GM21390 (cell line): ENCODE measurements around the gene NXPE4.
"Not testable (repeated sequence)": the region's sequence is repeated elsewhere in the genome, so short reads cannot be mapped to it uniquely, and the experiment has no call there.

Source experiments
- ATAC-seq: cut with Tn5 transposase; IDR thresholded peaks from one replicate; pipeline ENCODE4 v1.9.1; 2021; ENCODE audit not compliant: unreplicated experiment

The NXPE4 gene

GRCh38 chr11:114595571-114595970 is at the start of gene NXPE4:
NXPE4 (minus strand) TSS chr11:114595786; CDS start chr11:114594759, 1,027 bp downstream.
- ATAC-seq = no peak

GRCh38 chr11:114639440-114639839 is 43.9 kb upstream of the NXPE4 start:
- not testable (repeated sequence) for ATAC-seq

GRCh38 chr11:114631445-114631965 is 35.9 kb upstream of the NXPE4 start:
- ATAC-seq = not testable (repeated sequence)

- no peak for ATAC-seq
Observed at GRCh38 chr11:114625294-114625693, 29.7 kb upstream of the NXPE4 start.

GRCh38 chr11:114624455-114625207 is 29.0 kb upstream of the NXPE4 start:
- no peak for ATAC-seq

- no peak for ATAC-seq
Observed at GRCh38 chr11:114623720-114624119, 28.1 kb upstream of the NXPE4 start.

- ATAC-seq = no peak
Observed at GRCh38 chr11:114622858-114623257, 27.3 kb upstream of the NXPE4 start.

- ATAC-seq = no peak
Observed at GRCh38 chr11:114621950-114622809, 26.6 kb upstream of the NXPE4 start.

- no peak for ATAC-seq
Observed at GRCh38 chr11:114621072-114621471, 25.5 kb upstream of the NXPE4 start.

GRCh38 chr11:114619659-114620173 is 24.1 kb upstream of the NXPE4 start:
- ATAC-seq = no peak

GRCh38 chr11:114618139-114618538 is 22.6 kb upstream of the NXPE4 start:
- no peak for ATAC-seq

- no peak for ATAC-seq
Observed at GRCh38 chr11:114617157-114618124, 21.9 kb upstream of the NXPE4 start.

- ATAC-seq = no peak
Observed at GRCh38 chr11:114616516-114616915, 20.9 kb upstream of the NXPE4 start.

GRCh38 chr11:114615448-114616361 is 20.1 kb upstream of the NXPE4 start:
- ATAC-seq = no peak

- no peak for ATAC-seq
Observed at GRCh38 chr11:114614127-114614720, 18.6 kb upstream of the NXPE4 start.

GRCh38 chr11:114613094-114613493 is 17.5 kb upstream of the NXPE4 start:
- ATAC-seq = not testable (repeated sequence)

- ATAC-seq = no peak
Observed at GRCh38 chr11:114612686-114613085, 17.1 kb upstream of the NXPE4 start.

- ATAC-seq = not testable (repeated sequence)
Observed at GRCh38 chr11:114612199-114612598, 16.6 kb upstream of the NXPE4 start.
